HCT116 (cell line): ENCODE measurements around the gene UNK. TPM values are rescaled to one million over a fixed set of nuclear protein-coding genes. Genes with fewer than 3 reads are reported as not detected.

Experiments used
- ATAC-seq: fragments of 200-7000 bp; cut with Tn5 transposase; 2 replicates; pipeline ENCODE4 v1.9.1; 2020; ENCODE audit warnings: mild to moderate bottlenecking, moderate library complexity
- BruUV-seq: library from RNA; stranded (reverse); fragments of 400-500 nt; replicated peaks from 2 replicates; lab custom pipeline; 2021; lab: Mats Ljungman, UMichigan
- CTCF ChIA-PET: fragments of 300-600 bp; sonication (Branson Sonifier 250); formaldehyde crosslinking; loops from one replicate; lab custom pipeline; 2021; ENCODE audit warnings: antibody characterized with exemption; lab: Charles Lee
- POLR2A ChIA-PET: fragments of 300-600, 350-600 bp; sonication (Branson Sonifier 250); formaldehyde crosslinking; loops from one replicate; lab custom pipeline; 2021; ENCODE audit warnings: antibody characterized with exemption; lab: Charles Lee
- RAD21 ChIA-PET, 2 experiments: fragments of 300-600 bp; sonication (Branson Sonifier 250); formaldehyde crosslinking; loops; one replicate each; lab custom pipeline; 2023; ENCODE audit warnings: low total read pairs in 2 of 2; ENCODE audit not compliant: uncharacterized antibody in 2 of 2, unreplicated experiment in 2 of 2, low non-redundant PET in 1 of 2; lab: Charles Lee
- DNase-seq: peaks from one replicate; pipeline ENCODE4 v3.0.0-alpha.2; 2010; ENCODE audit warnings: low read depth, low spot score
- H2AFZ ChIP-seq: fragments of 200-600 bp; shearing (Covaris generic), sonication (generic); 2 replicates; pipeline ENCODE4 v1.6.1; 2017; ENCODE audit warnings: low read depth, mixed run types, mixed read lengths, antibody characterized with exemption, low read length; ENCODE audit not compliant: poor library complexity, severe bottlenecking
- H3K27ac ChIP-seq: 2 replicates; pipeline ENCODE4 v1.5.1; 2012; ENCODE audit warnings: low read depth, low read length
- H3K27me3 ChIP-seq: fragments of 200-600 bp; sonication (generic); 2 replicates; pipeline ENCODE4 v1.6.1; 2016; ENCODE audit warnings: mixed run types, low read length, mixed read lengths; ENCODE audit not compliant: insufficient read depth
- H3K36me3 ChIP-seq, 2 experiments: fragments of 200-500 bp in 1 of 2; fragments of 200-600 bp in 1 of 2; sonication (Bioruptor generic) in 1 of 2; sonication (generic) in 1 of 2; 2 replicates each; pipeline versions ENCODE4 v1.5.1 to v1.6.1; 2014 to 2016; ENCODE audit warnings: low read length in 2 of 2, inconsistent platforms in 1 of 2, mixed read lengths in 1 of 2, mixed run types in 1 of 2; ENCODE audit not compliant: insufficient read depth in 2 of 2, control insufficient read depth in 1 of 2
- H3K4me1 ChIP-seq, 2 experiments: fragments of 200-600 bp in 1 of 2; sonication (generic) in 1 of 2; 2 replicates each; pipeline versions ENCODE4 v1.5.1 to v1.6.1; 2012 to 2017; ENCODE audit warnings: low read length in 2 of 2, inconsistent platforms in 1 of 2, mild to moderate bottlenecking in 1 of 2, mixed read lengths in 1 of 2, mixed run types in 1 of 2, moderate library complexity in 1 of 2; ENCODE audit not compliant: insufficient read depth in 2 of 2, control insufficient read depth in 1 of 2
- H3K4me2 ChIP-seq: fragments of 200-600 bp; sonication (generic); 2 replicates; pipeline ENCODE4 v1.6.1; 2017; ENCODE audit warnings: mixed run types, low read length, mixed read lengths
- H3K4me3 ChIP-seq, 2 experiments: fragments of 200-600 bp in 1 of 2; sonication (generic) in 1 of 2; replicated peaks in 1 of 2; 2 replicates each; pipeline ENCODE4 v1.5.1; 2011 to 2016; ENCODE audit warnings: low read length in 2 of 2, control low read depth in 1 of 2, low read depth in 1 of 2, mild to moderate bottlenecking in 1 of 2, mixed read lengths in 1 of 2, mixed run types in 1 of 2
- H3K79me2 ChIP-seq: fragments of 200-600 bp; sonication (generic); 2 replicates; pipeline ENCODE4 v1.6.1; 2017; ENCODE audit warnings: mild to moderate bottlenecking, mixed run types, low read length, moderate library complexity, mixed read lengths; ENCODE audit not compliant: insufficient read depth
- H3K9ac ChIP-seq: fragments of 200-600 bp; sonication (generic); 2 replicates; pipeline ENCODE4 v1.6.1; 2016; ENCODE audit warnings: low read length, mixed read lengths
- H3K9me2 ChIP-seq: fragments of 200-600 bp; sonication (generic), shearing (Covaris generic); 2 replicates; pipeline ENCODE4 v1.6.1; 2017; ENCODE audit warnings: mixed run types, mild to moderate bottlenecking, moderate library complexity; ENCODE audit not compliant: insufficient read depth
- H3K9me3 ChIP-seq, 2 experiments: fragments of 200-500 bp in 1 of 2; fragments of 200-600 bp in 1 of 2; sonication (Bioruptor generic) in 1 of 2; sonication (generic) in 1 of 2; 2 replicates each; pipeline ENCODE4 v1.6.1; 2014 to 2017; ENCODE audit warnings: low read length in 2 of 2, mixed read lengths in 2 of 2, inconsistent platforms in 1 of 2, low read depth in 1 of 2, mild to moderate bottlenecking in 1 of 2, mixed run types in 1 of 2, moderate library complexity in 1 of 2; ENCODE audit not compliant: control insufficient read depth in 1 of 2, insufficient read depth in 1 of 2
- H4K20me1 ChIP-seq: fragments of 200-600 bp; sonication (generic), shearing (Covaris generic); 2 replicates; pipeline ENCODE4 v1.6.1; 2017; ENCODE audit warnings: mixed run types, mild to moderate bottlenecking, moderate library complexity; ENCODE audit not compliant: insufficient read depth
- CTCF ChIP-seq, 3 experiments: fragments of 200-600 bp in 1 of 3; sonication (generic) in 1 of 3; IDR thresholded peaks in 2 of 3; conservative IDR thresholded peaks in 1 of 3; 2 replicates each; pipeline ENCODE4 v1.5.1; 2012 to 2017; ENCODE audit warnings: low read depth in 2 of 3, low read length in 2 of 3, antibody characterized with exemption in 1 of 3, borderline replicate concordance in 1 of 3, control low read depth in 1 of 3, mild to moderate bottlenecking in 1 of 3, mixed read lengths in 1 of 3, mixed run types in 1 of 3, moderate library complexity in 1 of 3; ENCODE audit not compliant: insufficient read depth in 1 of 3
- EGR1 ChIP-seq: IDR thresholded peaks from 2 replicates; pipeline ENCODE4 v1.6.1; 2012; ENCODE audit warnings: low read depth
- EZH2 ChIP-seq: fragments of 200-600 bp; sonication (generic); IDR thresholded peaks from 2 replicates; pipeline ENCODE4 v1.6.1; 2017; ENCODE audit warnings: antibody characterized with exemption, mixed run types
- EZH2phosphoT487 ChIP-seq: fragments of 200-600 bp; IDR thresholded peaks from 2 replicates; pipeline ENCODE4 v1.6.1; 2018; ENCODE audit warnings: antibody characterized with exemption, borderline replicate concordance
- FOSL1 ChIP-seq: IDR thresholded peaks from 2 replicates; pipeline ENCODE4 v1.6.1; 2012; ENCODE audit warnings: low read depth
- POLR2A ChIP-seq: IDR thresholded peaks from 2 replicates; pipeline ENCODE4 v1.7.0; 2011; ENCODE audit warnings: borderline replicate concordance; ENCODE audit not compliant: insufficient read depth, insufficient read length; ENCODE audit errors: extremely low read depth
- POLR2AphosphoS5 ChIP-seq: IDR thresholded peaks from 2 replicates; pipeline ENCODE4 v1.6.1; 2011; ENCODE audit warnings: mild to moderate bottlenecking, low read depth, low read length, moderate library complexity
- RAD21 ChIP-seq: IDR thresholded peaks from 2 replicates; pipeline ENCODE4 v1.6.1; 2012; ENCODE audit warnings: low read depth, mild to moderate bottlenecking
- ZNF274 ChIP-seq: fragments of 200-500 bp; sonication (Bioruptor generic); IDR thresholded peaks from 2 replicates; pipeline ENCODE4 v1.6.1; 2014; ENCODE audit warnings: mild to moderate bottlenecking, low read depth, low read length, inconsistent platforms
- intact Hi-C: fragments of 100-400 bp; cut with micrococcal nuclease; formaldehyde crosslinking; loops from 2 replicates; pipeline ENCODE4 v1.10.0; 2022
- total RNA-seq: library from RNA; stranded (reverse); gene quantifications from one replicate; pipeline ENCODE4 v1.2.1, GENCODE V29; 2021; ENCODE audit not compliant: unreplicated experiment

The UNK gene
- total RNA-seq, 1 experiment from 2014 or later = 40.6 TPM

DNA sequence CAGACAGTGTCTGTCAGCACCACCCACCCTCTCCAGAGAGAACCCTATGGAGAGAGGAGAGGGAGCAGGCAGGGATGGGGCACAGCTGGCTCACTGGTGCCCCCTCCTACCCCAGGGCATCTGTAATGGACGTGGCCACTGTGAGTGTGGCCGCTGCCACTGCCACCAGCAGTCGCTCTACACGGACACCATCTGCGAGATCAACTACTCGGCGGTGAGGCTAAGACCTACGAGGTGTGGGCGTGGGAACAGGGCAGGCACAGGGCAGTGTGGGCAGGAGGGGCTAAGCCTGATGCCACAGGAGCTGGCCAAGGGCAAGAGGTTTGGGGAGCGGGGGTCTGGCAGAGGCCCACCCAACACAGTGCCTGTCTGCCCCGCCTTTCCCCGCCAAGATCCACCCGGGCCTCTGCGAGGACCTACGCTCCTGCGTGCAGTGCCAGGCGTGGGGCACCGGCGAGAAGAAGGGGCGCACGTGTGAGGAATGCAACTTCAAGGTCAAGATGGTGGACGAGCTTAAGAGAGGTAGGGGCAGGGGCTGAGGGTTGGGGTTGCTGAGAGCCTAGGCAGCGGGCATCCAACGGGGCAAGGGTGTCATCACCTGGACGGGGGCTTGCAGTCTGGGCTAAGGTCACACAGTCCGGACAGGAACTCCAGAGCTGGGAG lies 48.3 kb upstream of the UNK start:
- no peak overlapping the region for H3K4me2 ChIP-seq
- RAD21 ChIA-PET = no interaction called here
- DNase-seq = no peak
- no peaks in the 10 kb centered on the region for H3K9me2 ChIP-seq
- H3K4me3 ChIP-seq = no peak overlapping the region
- no TSS peak for BruUV-seq
- POLR2A ChIA-PET = interaction anchor here (1.9 kb wide), 1 partner anchor 16 kb away, joined by 5 read pairs; the partner anchor contains the start of gene ITGB4
- no peaks in the 10 kb centered on the region; a peak in 1 of 4 replicates for H3K4me1 ChIP-seq
- no peak overlapping the region for H3K27ac ChIP-seq
- H3K9ac ChIP-seq = no peak overlapping the region
- ATAC-seq = no peak
- H2AFZ ChIP-seq = no peak overlapping the region
- H3K27me3 ChIP-seq = no peaks in the 10 kb centered on the region
- peaks cover 51 to 84% of the 10 kb centered on the region in 2 experiments for H3K36me3 ChIP-seq
- no peaks in the 10 kb centered on the region for H4K20me1 ChIP-seq
- intact Hi-C loops = no loop called here
- peaks cover 3% of the 10 kb centered on the region; the same call in 1 of the 2 replicates for H3K79me2 ChIP-seq
- TF ChIP-seq POLR2AphosphoS5 = peak; percentile 32; the same call in 1 of the 2 replicates
- TF ChIP-seq EZH2phosphoT487 = no peak
- CTCF ChIA-PET = no interaction called here
- no peaks in the 10 kb centered on the region for H3K9me3 ChIP-seq

- Histone ChIP-seq H3K36me3 (peaks cover 43 to 80% of the 10 kb centered on the region in 2 experiments), H3K4me3 (no peak overlapping the region), H4K20me1 (no peaks in the 10 kb centered on the region), H2AFZ (no peak overlapping the region), H3K79me2 (peaks cover 2% of the 10 kb centered on the region; the same call in 1 of the 2 replicates), H3K27ac (no peak overlapping the region), H3K4me1 (no peaks in the 10 kb centered on the region), H3K27me3 (no peaks in the 10 kb centered on the region)
- ChIA-PET POLR2A (interaction anchor here (1.6 to 1.9 kb wide), 3 partner anchors 8 to 54 kb away, joined by 4 to 5 read pairs (median 5); partner anchors contain the start of gene ITGB4), CTCF (interaction anchor here (0.9 to 1.8 kb wide), 2 partner anchors 10 to 62 kb away, joined by 4 to 6 read pairs; no protein-coding TSS in a partner anchor), RAD21 (interaction anchor here (0.5 to 1.8 kb wide), 2 partner anchors 9 to 11 kb away, joined by 6 to 8 read pairs; no protein-coding TSS in a partner anchor)
- intact Hi-C loops = no loop called here
- ATAC-seq = no peak; the same call in 1 of the 2 replicates
- BruUV-seq = no TSS peak
- TF ChIP-seq POLR2AphosphoS5 = no peak
- no peak for TF ChIP-seq RAD21
- TF ChIP-seq ZNF274 = no peak
- TF ChIP-seq POLR2A = no peak
- no peak for TF ChIP-seq EZH2
- no peak for TF ChIP-seq CTCF (IDR thresholded peaks at IDR 0.05 in 2 of 3, conservative IDR thresholded peaks at IDR 0.05 in 1 of 3; ENCODE audit: borderline replicate concordance in 1 of 3, insufficient read depth in 1 of 3, low read depth in 2 of 3, low read length in 2 of 3)
- no peak for TF ChIP-seq EGR1
- no peak for TF ChIP-seq FOSL1
- TF ChIP-seq, all 23 proteins: peak for 0
- H3K4me2 ChIP-seq = no peak overlapping the region
- H3K9me2 ChIP-seq = no peaks in the 10 kb centered on the region
- DNase-seq = no peak
- H3K9ac ChIP-seq = no peak overlapping the region
- no peaks in the 10 kb centered on the region for H3K9me3 ChIP-seq
Observed at GRCh38 chr17:75737133-75737962, 47.3 kb upstream of the UNK start.
